B cell (primary cell): Measurements from ENCODE around the gene KCNH6. TPM values are rescaled to one million over a fixed set of nuclear protein-coding genes. Genes with fewer than 3 reads are reported as not detected.

Experiments used
- ATAC-seq: fragments of 200-7000 bp; cut with Tn5 transposase; one replicate; pipeline ENCODE4 v1.10.0; 2021; ENCODE audit warnings: low read depth, mild to moderate bottlenecking, moderate number of reproducible peaks, moderate library complexity
- CTCF ChIA-PET: fragments of 350-600 bp; sonication (Branson Sonifier 250); formaldehyde crosslinking; loops from one replicate; lab custom pipeline; 2021; ENCODE audit warnings: antibody characterized with exemption, inconsistent platforms; lab: Charles Lee
- POLR2A ChIA-PET: fragments of 350-600 bp; sonication (Branson Sonifier 250); formaldehyde crosslinking; loops from one replicate; lab custom pipeline; 2021; ENCODE audit warnings: antibody characterized with exemption; lab: Charles Lee
- DNase-seq: peaks from one replicate; pipeline ENCODE4 v3.0.0; 2013
- H2AFZ ChIP-seq: 2 replicates; pipeline ENCODE4 v1.6.1; 2012; ENCODE audit warnings: mild to moderate bottlenecking, low read depth, low read length; ENCODE audit not compliant: insufficient read depth, poor library complexity, severe bottlenecking
- H3K27ac ChIP-seq, 2 donors: 1 replicate in 1 of 2; 2 replicates in 1 of 2; pipeline ENCODE4 v1.5.1; 2012 to 2013; ENCODE audit warnings: low read length in 2 of 2, mild to moderate bottlenecking in 2 of 2, moderate library complexity in 1 of 2
- H3K27me3 ChIP-seq, 4 experiments: fragments of 200-600 bp in 1 of 4; sonication (generic) in 1 of 4; replicated peaks in 1 of 4; 1 replicate in 2 of 4; 2 replicates in 2 of 4; pipeline versions ENCODE4 v1.6.1 to v1.7.0; 2013 to 2016; ENCODE audit warnings: low read length in 3 of 4, mild to moderate bottlenecking in 2 of 4, mixed read lengths in 1 of 4, moderate library complexity in 1 of 4; ENCODE audit not compliant: insufficient read depth in 4 of 4, control insufficient read depth in 3 of 4; ENCODE audit errors: control extremely low read depth in 1 of 4
- H3K36me3 ChIP-seq, 2 experiments: replicated peaks in 1 of 2; 1 replicate in 1 of 2; 2 replicates in 1 of 2; pipeline versions ENCODE4 v1.6.1 to v1.7.1; 2013; ENCODE audit warnings: low read length in 1 of 2; ENCODE audit not compliant: insufficient read depth in 2 of 2, control insufficient read depth in 1 of 2; ENCODE audit errors: control extremely low read depth in 1 of 2, extremely low read depth in 1 of 2
- H3K4me1 ChIP-seq, 2 donors: fragments of 200-600 bp in 1 of 2; sonication (generic) in 1 of 2; 1 replicate in 1 of 2; 2 replicates in 1 of 2; pipeline versions ENCODE4 v1.5.1 to v1.6.1; 2013 to 2017; ENCODE audit warnings: low read length in 2 of 2; ENCODE audit not compliant: control insufficient read depth in 2 of 2, insufficient read depth in 2 of 2
- H3K4me2 ChIP-seq: replicated peaks from 2 replicates; pipeline ENCODE3; 2012; ENCODE audit warnings: mild to moderate bottlenecking, low read depth, low read length; ENCODE audit not compliant: poor library complexity, severe bottlenecking
- H3K4me3 ChIP-seq, 5 experiments: fragments of 200-600 bp in 1 of 5; sonication (generic) in 1 of 5; 1 replicate in 3 of 5; 2 replicates in 2 of 5; pipeline versions ENCODE4 v1.5.1 to v1.7.0; 2011 to 2016; ENCODE audit warnings: low read length in 4 of 5, mild to moderate bottlenecking in 4 of 5, low read depth in 2 of 5, control low read depth in 1 of 5, moderate library complexity in 1 of 5; ENCODE audit not compliant: insufficient read depth in 1 of 5; ENCODE audit errors: control extremely low read depth in 1 of 5, extremely low read depth in 1 of 5
- H3K79me2 ChIP-seq: fragments of 200-600 bp; sonication (generic); one replicate; pipeline ENCODE4 v1.6.0; 2016; ENCODE audit warnings: low read length; ENCODE audit not compliant: control insufficient read depth, insufficient read depth
- H3K9ac ChIP-seq: fragments of 200-600 bp; sonication (generic); 2 replicates; pipeline ENCODE4 v1.6.1; 2017; ENCODE audit warnings: mild to moderate bottlenecking, low read length, moderate library complexity
- H3K9me3 ChIP-seq, 3 donors: one replicate each; pipeline versions ENCODE4 v1.6.1 to v1.7.1; 2013; ENCODE audit warnings: low read length in 2 of 3; ENCODE audit not compliant: control insufficient read depth in 2 of 3, insufficient read depth in 1 of 3; ENCODE audit errors: control extremely low read depth in 1 of 3
- H4K20me1 ChIP-seq: 2 replicates; pipeline ENCODE4 v1.6.0; 2012; ENCODE audit warnings: mild to moderate bottlenecking, low read length; ENCODE audit not compliant: insufficient read depth, control insufficient read depth, poor library complexity, severe bottlenecking
- H3K27ac Mint-ChIP-seq: one replicate; pipeline ENCODE4 v1.8.0; 2021; ENCODE audit warnings: mixed read lengths
- H3K27me3 Mint-ChIP-seq: one replicate; pipeline ENCODE4 v1.8.0; 2021; ENCODE audit warnings: mixed read lengths
- H3K4me1 Mint-ChIP-seq: one replicate; pipeline ENCODE4 v1.8.0; 2021; ENCODE audit warnings: mixed read lengths
- H3K4me3 Mint-ChIP-seq: one replicate; pipeline ENCODE4 v1.8.0; 2021; ENCODE audit warnings: mixed read lengths
- H3K9me3 Mint-ChIP-seq: one replicate; pipeline ENCODE4 v1.8.0; 2022; ENCODE audit warnings: mixed read lengths; ENCODE audit not compliant: insufficient read depth
- CTCF ChIP-seq: fragments of 200-600 bp; IDR thresholded peaks from one replicate; pipeline ENCODE4 v1.8.0; 2022; ENCODE audit warnings: antibody characterized with exemption, mild to moderate bottlenecking
- EZH2 ChIP-seq: IDR thresholded peaks from 2 replicates; pipeline ENCODE4 v1.6.1; 2012; ENCODE audit warnings: borderline replicate concordance, low read depth, mild to moderate bottlenecking, moderate library complexity, low read length; ENCODE audit not compliant: insufficient read depth, poor library complexity, severe bottlenecking
- WGBS: methylation state at CpG from one replicate; pipeline ENCODE4 v1.1.5; 2013; ENCODE audit warnings: missing lambda C conversion rate; ENCODE audit not compliant: insufficient coverage; 5-methylcytosine and 5-hydroxymethylcytosine counted together
- intact Hi-C: fragments of 100-400 bp; cut with micrococcal nuclease; formaldehyde crosslinking; loops from one replicate; pipeline ENCODE4 v1.10.0; 2022
- polyA plus RNA-seq: library from polyadenylated mRNA; depleted of rRNA; stranded (reverse); fragments of >200 nt; gene quantifications from 2 replicates; pipeline ENCODE4 v1.2.3, GENCODE V29; 2012
- total RNA-seq, 2 donors: library from RNA; stranded (reverse); fragments of 120-200 nt in 1 of 2; gene quantifications; 1 replicate in 1 of 2; 2 replicates in 1 of 2; pipeline versions ENCODE4 v1.2.3 to v1.2.4, GENCODE V29; 2013 to 2022

The KCNH6 gene
- total and polyA plus RNA-seq, 2 donors (not counting 1 experiment from before 2014, with no cell fraction given) = not detected

GRCh38 chr17:63571632-63572310, 48.6 kb downstream of the KCNH6 start:
- Histone ChIP-seq H3K9ac (no peak overlapping the region), H3K4me2 (no peak overlapping the region), H3K27me3 (no peaks in the 10 kb centered on the region), H2AFZ (no peak overlapping the region), H3K9me3 (no peaks in the 10 kb centered on the region), H3K36me3 (peaks cover 2 to 23% of the 10 kb centered on the region in 2 experiments), H3K27ac (no peak overlapping the region), H3K79me2 (peaks cover 81% of the 10 kb centered on the region), H3K4me1 (no peaks in the 10 kb centered on the region), H3K4me3 (no peak overlapping the region), H4K20me1 (peaks cover 97% of the 10 kb centered on the region)
- Mint-ChIP-seq H3K27me3 (no peaks in the 10 kb centered on the region), H3K9me3 (no peaks in the 10 kb centered on the region), H3K4me3 (no peak overlapping the region), H3K4me1 (peaks cover 23% of the 10 kb centered on the region), H3K27ac (no peak overlapping the region)
- no CpG with 5 or more reads among the region's 1 CpG for WGBS
- ATAC-seq (no peak), DNase-seq (no peak)
- CTCF ChIA-PET = interaction anchor here (0.6 to 1.0 kb wide), 2 partner anchors 146 to 1539 kb away, joined by 3 to 4 read pairs; no protein-coding TSS in a partner anchor
- intact Hi-C loops = no loop called here
- POLR2A ChIA-PET = no interaction called here
- no peak for TF ChIP-seq EZH2
- no peak for TF ChIP-seq CTCF

GRCh38 chr17:63573634-63574033, 50.5 kb downstream of the KCNH6 start:
- no peak overlapping the region for H3K27ac ChIP-seq
- peaks cover 96% of the 10 kb centered on the region for H4K20me1 ChIP-seq

More at GRCh38 chr17:63573634-63574033, 50.5 kb downstream of the KCNH6 start:
- Mint-ChIP-seq H3K27ac (no peak overlapping the region), H3K27me3 (no peaks in the 10 kb centered on the region), H3K9me3 (no peaks in the 10 kb centered on the region), H3K4me3 (no peak overlapping the region), H3K4me1 (peaks cover 18% of the 10 kb centered on the region)
- 98% methylated on average over 5 of the region's 5 CpGs for WGBS
- ChIA-PET POLR2A (no interaction called here), CTCF (no interaction called here)
- no peak overlapping the region for H2AFZ ChIP-seq
- DNase-seq (no peak), ATAC-seq (no peak)
- H3K79me2 ChIP-seq = peaks cover 79% of the 10 kb centered on the region
- H3K9ac ChIP-seq = no peak overlapping the region
- H3K27me3 ChIP-seq = no peaks in the 10 kb centered on the region
- no peaks in the 10 kb centered on the region for H3K4me1 ChIP-seq
- no peak overlapping the region for H3K4me2 ChIP-seq
- H3K9me3 ChIP-seq = no peaks in the 10 kb centered on the region
- no peak overlapping the region for H3K4me3 ChIP-seq
- TF ChIP-seq EZH2 (no peak), CTCF (no peak)
- intact Hi-C loops = no loop called here
- peaks cover 4 to 25% of the 10 kb centered on the region in 2 experiments for H3K36me3 ChIP-seq
